NCI-H187 (cell line): ENCODE data around the gene SRPK2.
"Not testable (repeated sequence)": the region's sequence is repeated elsewhere in the genome, so short reads cannot be mapped to it uniquely, and the experiment has no call there.

Source experiments
- DNase-seq, 2 experiments: peaks; one replicate each; lab custom pipeline; 2025; lab: John Stamatoyannopoulos, UW

The SRPK2 gene

DNA sequence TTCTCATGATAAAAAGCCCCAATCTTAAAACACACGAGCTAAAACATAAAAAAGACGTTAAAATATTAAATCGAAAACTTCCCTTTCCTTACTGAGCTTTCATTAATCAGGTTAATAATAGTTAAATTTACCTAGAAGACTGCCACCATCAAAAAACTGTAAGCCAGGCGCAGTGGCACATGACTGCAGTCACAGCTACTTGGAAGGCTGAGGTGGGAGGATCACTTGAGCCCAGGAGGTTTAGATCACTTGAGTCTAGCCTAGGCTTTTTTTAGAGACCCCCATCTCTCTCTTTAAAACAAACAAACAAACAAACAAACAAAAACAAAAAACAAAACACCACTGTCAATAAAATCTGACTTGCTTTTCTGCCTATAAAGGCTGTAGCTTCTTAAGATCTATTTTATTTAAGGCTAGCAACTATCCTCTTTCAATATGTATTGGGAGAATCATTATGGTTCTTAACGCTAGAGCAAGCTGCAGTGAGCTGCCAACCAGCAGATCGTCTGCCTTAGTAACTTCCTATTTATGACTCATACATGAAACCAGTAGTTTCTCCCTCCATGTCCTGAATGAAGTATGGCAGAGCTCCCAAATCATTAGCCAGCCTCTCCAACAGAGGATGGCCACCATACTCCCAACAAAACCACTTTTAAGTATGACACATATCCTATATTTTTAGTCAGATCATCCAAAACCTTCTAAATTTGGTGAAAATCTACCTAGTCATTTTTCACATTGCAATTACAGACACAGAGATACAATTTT is 163.7 kb downstream of the SRPK2 start:
- DNase-seq, result no peak

DNA sequence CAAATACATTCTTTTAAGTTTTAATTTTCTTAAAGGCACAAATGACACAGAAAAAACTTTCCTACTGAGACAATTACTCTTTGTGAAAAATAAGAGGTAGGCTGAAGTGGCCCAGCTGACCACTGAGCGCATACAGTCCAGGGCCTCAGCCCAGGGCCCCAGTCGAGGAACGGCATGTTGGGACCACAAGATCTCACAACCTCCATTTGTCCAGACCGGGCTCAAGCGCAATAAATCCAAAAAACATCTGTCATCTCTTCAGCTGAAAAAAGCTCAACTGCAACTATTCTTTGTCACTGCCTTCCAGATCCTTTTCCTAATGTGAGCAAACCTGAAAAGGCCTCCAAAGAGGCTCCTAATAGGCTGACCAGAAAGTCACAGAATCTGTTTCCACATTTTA is 165.8 kb downstream of the SRPK2 start:
- DNase-seq, result no peak

DNA sequence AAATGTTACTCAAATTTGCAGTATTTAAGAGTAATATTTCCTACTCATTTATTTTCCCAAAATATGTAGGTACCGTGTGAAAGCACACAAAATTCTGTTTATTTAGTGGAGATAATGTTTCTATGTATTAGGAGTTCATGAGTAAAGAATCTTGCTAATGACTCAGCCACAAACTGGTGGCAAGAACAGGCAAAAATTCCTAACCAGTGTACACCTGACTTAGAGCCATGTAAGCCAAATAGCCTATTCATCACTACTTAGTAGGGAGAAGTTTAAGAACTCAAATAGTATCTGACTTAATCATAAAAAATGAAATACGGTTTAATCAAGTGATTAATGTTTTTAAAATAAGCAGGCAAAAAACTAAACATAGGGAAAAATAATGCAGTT is 169.0 kb downstream of the SRPK2 start:
- DNase-seq, result no peak

- DNase-seq, result no peak
Measured at GRCh38 chr7:105218939-105219770, 169.6 kb downstream of the SRPK2 start.

- DNase-seq, result no peak
Measured at GRCh38 chr7:105218215-105218614, 170.5 kb downstream of the SRPK2 start.

DNA sequence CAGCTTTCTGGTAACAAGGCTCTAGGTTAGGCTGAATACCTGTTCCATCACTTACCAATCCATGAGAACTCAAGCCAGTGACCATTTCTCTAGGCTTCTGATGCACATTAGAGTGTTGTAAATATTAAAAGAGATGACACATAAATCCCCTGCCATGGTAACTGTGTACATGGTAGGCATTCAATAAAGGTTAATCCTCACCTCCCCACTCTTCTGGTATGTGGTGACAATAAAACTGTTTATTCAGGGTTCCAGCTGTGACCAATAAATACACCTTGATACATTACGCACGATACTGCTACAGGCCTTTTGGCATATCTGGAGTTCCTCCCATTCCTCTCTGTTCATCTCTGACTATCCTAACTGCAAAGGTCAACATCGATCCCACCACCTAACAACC is 171.9 kb downstream of the SRPK2 start:
- no peak for DNase-seq

- DNase-seq, result no peak
Measured at GRCh38 chr7:105215821-105216220, 172.9 kb downstream of the SRPK2 start.

DNA sequence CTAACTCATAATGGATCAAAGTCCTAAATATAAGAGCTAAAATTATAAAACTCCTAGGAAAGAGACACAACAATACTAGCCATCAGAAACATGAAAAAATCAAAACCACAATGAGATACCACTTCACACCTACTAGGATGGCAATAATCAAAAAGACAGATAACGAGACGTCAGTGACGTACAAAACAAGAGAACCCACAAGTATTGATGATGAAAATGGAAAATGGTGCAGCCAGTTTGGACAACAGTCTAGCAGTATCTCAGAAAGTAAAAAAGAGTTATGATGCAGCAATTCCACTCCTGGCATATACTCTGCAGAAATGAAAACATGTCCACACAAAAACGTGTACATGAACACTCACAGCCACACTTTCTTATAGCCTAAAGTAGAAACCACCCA is 173.5 kb downstream of the SRPK2 start:
- no peak for DNase-seq

GRCh38 chr7:105213611-105214010 is 175.1 kb downstream of the SRPK2 start:
- DNase-seq, result no peak

DNA sequence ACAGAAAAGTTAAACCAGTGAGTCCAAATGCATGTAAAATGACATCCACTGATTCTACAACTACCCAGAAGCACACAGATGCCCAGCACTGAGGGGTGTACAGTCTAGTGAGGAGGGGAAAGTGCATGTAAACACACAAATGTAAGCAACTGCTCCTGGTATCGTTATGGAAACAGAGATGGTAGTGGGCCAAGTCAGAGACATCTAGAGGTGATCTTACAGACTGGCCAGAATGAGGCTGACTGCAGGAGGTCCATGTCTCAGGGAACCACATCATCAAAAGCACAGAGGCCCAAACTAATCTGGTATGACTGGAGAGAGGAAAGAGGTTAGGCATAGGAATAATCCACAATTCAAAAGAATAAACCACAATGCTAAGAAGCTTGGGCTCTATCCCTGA is 176.5 kb downstream of the SRPK2 start:
- DNase-seq, result no peak

DNA sequence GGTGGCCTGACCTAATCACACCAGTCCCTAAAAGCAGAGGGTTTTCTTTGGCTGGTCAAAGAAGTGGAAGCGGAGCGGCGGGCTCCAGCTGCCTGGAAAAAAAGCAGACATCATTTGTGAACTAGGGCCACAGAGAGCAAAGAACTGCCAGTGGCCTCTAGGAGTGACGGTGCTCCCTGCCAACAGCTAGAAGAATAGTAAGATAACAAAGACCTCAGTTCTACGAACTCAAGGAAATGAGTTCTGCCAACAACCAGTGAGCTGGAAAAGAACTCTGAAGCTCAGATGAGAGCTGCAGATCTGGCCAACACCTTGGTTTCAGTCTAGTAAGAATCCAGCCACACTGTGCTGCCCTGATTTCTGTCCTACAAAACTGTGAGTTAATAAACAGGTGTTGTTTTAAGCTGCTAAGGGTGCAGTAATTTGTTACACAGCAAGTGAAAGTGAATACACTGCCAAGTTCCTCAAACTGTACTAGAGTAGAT is 178.0 kb downstream of the SRPK2 start:
- DNase-seq, result no peak

- no peak for DNase-seq
Measured at GRCh38 chr7:105209870-105210269, 178.9 kb downstream of the SRPK2 start.

DNA sequence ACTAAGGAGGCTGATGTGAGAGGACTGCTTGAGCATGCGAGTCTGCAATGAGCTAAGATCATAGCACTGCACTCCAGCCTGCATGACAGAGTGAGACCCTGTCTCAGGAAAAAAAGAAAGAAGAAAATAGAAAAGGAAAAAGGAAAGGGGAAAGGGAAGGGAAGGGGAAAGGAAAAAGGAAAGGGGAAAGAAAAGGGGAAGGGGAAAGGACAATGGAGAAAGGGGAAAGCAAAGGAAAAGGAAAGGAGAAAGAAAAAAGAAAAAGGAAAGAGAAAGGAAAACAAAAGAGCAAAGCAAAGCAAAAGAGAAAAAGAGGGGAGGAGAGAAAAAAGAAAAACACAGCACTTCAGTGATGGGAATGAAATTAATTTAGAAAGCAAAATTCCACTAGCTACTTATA is 179.3 kb downstream of the SRPK2 start:
- DNase-seq, result no peak

DNA sequence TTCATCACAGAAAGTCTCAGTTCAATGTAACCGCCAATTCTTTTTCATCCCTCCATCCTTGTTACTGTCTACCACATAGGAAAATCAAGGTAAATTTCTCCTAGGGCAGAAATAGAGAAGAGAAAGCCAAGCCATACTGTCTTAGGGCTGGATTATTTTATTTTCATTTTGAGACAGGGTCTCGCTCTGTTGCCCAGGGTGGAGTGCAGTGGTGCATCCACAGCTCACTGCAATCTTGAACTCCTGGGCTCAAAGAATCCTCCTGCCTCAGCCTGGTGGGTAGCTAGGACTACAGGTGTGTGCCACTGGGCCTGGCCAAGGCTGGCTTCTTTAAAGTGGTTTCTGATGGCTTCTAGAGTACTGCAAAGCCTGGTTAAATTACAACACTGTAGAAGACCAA is 181.7 kb downstream of the SRPK2 start:
- no peak for DNase-seq

DNA sequence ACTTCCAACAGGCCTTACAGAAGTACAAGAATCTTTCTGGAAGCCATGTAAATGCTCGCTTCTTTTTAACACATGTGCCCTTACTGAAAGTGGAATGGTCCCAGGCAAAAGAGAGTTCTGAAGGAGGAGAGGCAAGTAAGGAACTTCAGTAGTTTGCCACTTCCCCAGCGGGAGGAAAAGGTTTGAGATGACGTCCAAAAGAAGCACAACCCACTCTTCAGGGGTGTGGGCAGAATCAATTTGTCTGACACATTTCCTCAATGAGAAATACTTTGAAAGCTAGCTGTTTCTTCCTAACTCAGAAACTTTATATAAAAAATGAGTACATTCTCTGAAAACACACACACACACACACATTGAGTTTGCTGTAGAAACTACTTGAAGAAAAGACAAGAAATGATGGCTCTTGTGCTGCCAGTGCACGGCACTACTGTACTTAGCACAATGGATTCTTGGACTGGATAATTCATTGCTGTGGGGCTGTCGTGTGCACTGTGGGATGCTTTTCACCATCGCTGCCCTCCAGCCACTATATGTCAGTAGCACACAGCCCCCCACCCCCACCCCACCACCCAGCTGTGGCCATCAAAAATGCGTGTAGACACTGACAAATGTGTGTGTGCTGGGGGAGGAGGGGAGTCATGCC is 183.0 kb downstream of the SRPK2 start:
- DNase-seq, result no peak

DNA sequence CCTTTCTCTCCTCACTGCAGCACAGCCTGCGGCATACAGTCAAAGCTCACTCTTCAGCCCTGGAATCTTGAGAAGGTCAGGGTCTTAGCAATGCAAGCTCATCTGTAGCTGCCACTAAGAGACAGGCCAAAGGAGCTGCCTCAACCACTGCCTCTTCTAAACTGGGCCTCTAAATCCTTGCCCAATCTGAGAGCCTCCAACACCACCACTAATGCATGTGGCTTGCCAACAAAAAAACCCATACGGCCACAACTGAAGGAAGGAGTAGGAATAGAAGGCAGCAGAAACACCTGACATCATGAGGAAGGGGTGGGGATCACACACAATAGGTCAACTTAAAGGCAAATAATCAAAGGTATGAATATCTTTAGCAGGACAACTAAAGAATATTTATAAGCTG is 183.8 kb downstream of the SRPK2 start:
- DNase-seq, result no peak

GRCh38 chr7:105204520-105204919 is 184.2 kb downstream of the SRPK2 start:
- DNase-seq, result no peak

GRCh38 chr7:105202616-105203015 is 186.1 kb downstream of the SRPK2 start:
- DNase-seq, result no peak

DNA sequence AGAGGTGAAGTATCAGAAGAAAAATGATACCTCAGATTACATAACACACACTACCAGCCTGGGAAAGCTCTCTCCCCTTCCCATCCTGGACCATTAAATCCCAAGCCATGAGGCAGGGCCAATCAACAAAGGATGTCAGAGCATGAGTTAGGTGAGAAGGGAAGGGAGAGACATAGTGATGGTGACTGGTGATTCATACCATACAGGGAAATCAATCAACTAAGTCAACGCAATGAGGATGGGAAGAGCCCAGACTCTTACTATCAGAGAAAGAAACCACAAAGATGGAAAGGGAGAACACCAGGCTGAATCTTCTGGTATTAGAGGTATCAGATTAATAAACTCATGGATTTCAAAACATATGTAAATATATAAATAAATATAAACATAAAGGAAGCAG is 189.3 kb downstream of the SRPK2 start:
- DNase-seq, result no peak

GRCh38 chr7:105198223-105198622 is 190.5 kb downstream of the SRPK2 start:
- no peak for DNase-seq

DNA sequence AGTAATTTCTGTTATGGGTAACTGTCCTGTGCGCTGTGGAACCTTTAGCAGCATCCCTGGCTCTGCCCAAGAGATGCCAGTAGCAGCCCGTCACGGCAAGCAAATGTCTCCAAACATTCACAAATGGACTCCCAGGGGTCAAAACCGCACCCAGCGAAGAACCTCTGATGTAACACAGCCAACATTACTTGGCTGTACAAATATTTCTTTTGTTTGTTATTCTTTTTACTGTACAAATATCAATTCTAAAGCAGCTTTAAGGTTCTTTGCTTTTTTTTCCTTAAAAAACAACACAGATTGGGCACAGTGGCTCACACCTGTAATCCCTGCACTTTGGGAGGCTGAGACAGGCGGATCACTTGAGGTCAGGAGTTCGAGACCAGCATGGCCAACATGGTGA is 192.2 kb downstream of the SRPK2 start:
- DNase-seq, result no peak

- DNase-seq, result no peak
Measured at GRCh38 chr7:105195891-105196290, 192.8 kb downstream of the SRPK2 start.

- DNase-seq, result not testable (repeated sequence)
Measured at GRCh38 chr7:105194959-105195358, 193.8 kb downstream of the SRPK2 start.
